ENCODE data around the gene M6PR.

M6PR gene

GRCh38 chr12:8949342-8950220 is at the start of gene M6PR:
Gene M6PR, minus strand, starts transcription at chr12:8949645. Its CDS starts 3,241 bp downstream, at chr12:8946404.
- DNase-seq (ENCODE audit: extremely low read depth, low read depth), result peak; percentile 71
- TF ChIP-seq CTCF (IDR thresholded peaks at IDR 0.05; ENCODE audit: low read depth, low read length), result peak; percentile 57

GRCh38 chr12:8996682-8997405 is 47.4 kb upstream of the M6PR start:
- no peak for DNase-seq (ENCODE audit: extremely low read depth, low read depth)
- no peak for TF ChIP-seq CTCF (IDR thresholded peaks at IDR 0.05; ENCODE audit: low read depth, low read length)

- TF ChIP-seq CTCF (IDR thresholded peaks at IDR 0.05; ENCODE audit: low read depth, low read length), result no peak
- no peak for DNase-seq (ENCODE audit: extremely low read depth, low read depth)
Observed at GRCh38 chr12:8995021-8995775, 45.8 kb upstream of the M6PR start.

- TF ChIP-seq CTCF (IDR thresholded peaks at IDR 0.05; ENCODE audit: low read depth, low read length), result no peak
- DNase-seq (ENCODE audit: extremely low read depth, low read depth), result no peak
Observed at GRCh38 chr12:8993827-8994226, 44.4 kb upstream of the M6PR start.

- TF ChIP-seq CTCF (IDR thresholded peaks at IDR 0.05; ENCODE audit: low read depth, low read length), result no peak
- no peak for DNase-seq (ENCODE audit: extremely low read depth, low read depth)
Observed at GRCh38 chr12:8991371-8992345, 42.2 kb upstream of the M6PR start.

GRCh38 chr12:8989413-8989812 is 40.0 kb upstream of the M6PR start, which contains the start of gene KLRG1:
Gene KLRG1, plus strand, starts transcription at chr12:8989546. Its CDS starts 90 bp downstream, at chr12:8989636.
- TF ChIP-seq CTCF (IDR thresholded peaks at IDR 0.05; ENCODE audit: low read depth, low read length), result no peak
- DNase-seq (ENCODE audit: extremely low read depth, low read depth), result no peak
